ENCODE data around the gene DARS2.
A peak's percentile ranks its signal among the peaks of the same experiment; 100 is the strongest.

The DARS2 gene

GRCh38 chr1:173862769-173863223 is 38.3 kb downstream of the DARS2 start:
- WGBS (ENCODE audit: extremely low coverage, insufficient coverage, low lambda C conversion rate), result no CpG with 5 or more reads among the region's 8 CpGs
- H3K18ac ChIP-seq (ENCODE audit: low read length), result no peak overlapping the region
- no peaks in the 10 kb centered on the region for H3K4me1 ChIP-seq (ENCODE audit: control insufficient read depth, low read depth, low read length)
- no peak overlapping the region for H2BK15ac ChIP-seq (replicated peaks; ENCODE audit: low read depth)
- H3K4me3 ChIP-seq (ENCODE audit: low read length), result no peak overlapping the region
- H3K4me2 ChIP-seq (ENCODE audit: low read length), result no peak overlapping the region
- H3K4ac ChIP-seq (ENCODE audit: low read depth, low read length), result no peak overlapping the region
- peaks cover 18% of the 10 kb centered on the region for H3K36me3 ChIP-seq (ENCODE audit: control insufficient read depth, insufficient read depth, low read length)
- H3K27ac ChIP-seq (ENCODE audit: low read depth, low read length), result peak overlapping the region; percentile 7
- H3K23ac ChIP-seq (ENCODE audit: low read length), result no peak overlapping the region
- no peaks in the 10 kb centered on the region for H3K79me1 ChIP-seq (ENCODE audit: low read length)
- H2BK5ac ChIP-seq (ENCODE audit: low read length), result no peak overlapping the region
- H3K9ac ChIP-seq (ENCODE audit: low read length), result no peak overlapping the region
- H3K27me3 ChIP-seq (ENCODE audit: insufficient read depth, low read length, poor library complexity), result no peaks in the 10 kb centered on the region
- no peak overlapping the region for H2BK120ac ChIP-seq (ENCODE audit: low read depth, low read length)
- peaks cover 29% of the 10 kb centered on the region for H3K79me2 ChIP-seq (ENCODE audit: control insufficient read depth, insufficient read depth, low read length)
- H2AK5ac ChIP-seq (ENCODE audit: low read length), result no peak overlapping the region
- no peak overlapping the region for H4K8ac ChIP-seq (ENCODE audit: low read depth, low read length)
- DNase-seq, result peak; percentile 55
- H3K56ac ChIP-seq (ENCODE audit: low read length), result no peak overlapping the region
- H4K5ac ChIP-seq (ENCODE audit: low read length), result no peak overlapping the region

- peak overlapping the region; percentile 92 for H3K9ac ChIP-seq (ENCODE audit: low read length)
- no peak overlapping the region for H4K5ac ChIP-seq (ENCODE audit: low read length)
- H3K36me3 ChIP-seq (ENCODE audit: control insufficient read depth, insufficient read depth, low read length), result peaks cover 18% of the 10 kb centered on the region
- H2BK5ac ChIP-seq (ENCODE audit: low read length), result no peak overlapping the region
- peaks cover 29% of the 10 kb centered on the region for H3K79me2 ChIP-seq (ENCODE audit: control insufficient read depth, insufficient read depth, low read length)
- no peak overlapping the region for H3K4ac ChIP-seq (ENCODE audit: low read depth, low read length)
- no peak overlapping the region for H2BK15ac ChIP-seq (replicated peaks; ENCODE audit: low read depth)
- no peak overlapping the region for H4K8ac ChIP-seq (ENCODE audit: low read depth, low read length)
- no peak for DNase-seq
- H3K56ac ChIP-seq (ENCODE audit: low read length), result no peak overlapping the region
- H3K27me3 ChIP-seq (ENCODE audit: insufficient read depth, low read length, poor library complexity), result no peaks in the 10 kb centered on the region
- H3K4me3 ChIP-seq (ENCODE audit: low read length), result no peak overlapping the region
- H3K23ac ChIP-seq (ENCODE audit: low read length), result no peak overlapping the region
- no peaks in the 10 kb centered on the region for H3K4me1 ChIP-seq (ENCODE audit: control insufficient read depth, low read depth, low read length)
- no peak overlapping the region for H3K4me2 ChIP-seq (ENCODE audit: low read length)
- no peak overlapping the region for H2AK5ac ChIP-seq (ENCODE audit: low read length)
- no peaks in the 10 kb centered on the region for H3K79me1 ChIP-seq (ENCODE audit: low read length)
- H2BK120ac ChIP-seq (ENCODE audit: low read depth, low read length), result no peak overlapping the region
- no peak overlapping the region for H3K27ac ChIP-seq (ENCODE audit: low read depth, low read length)
- H3K18ac ChIP-seq (ENCODE audit: low read length), result no peak overlapping the region
Observed at GRCh38 chr1:173863224-173864161, 39.0 kb downstream of the DARS2 start.

- H4K8ac ChIP-seq (ENCODE audit: low read depth, low read length), result peak overlapping the region; percentile 65
- no peak overlapping the region for H2AK5ac ChIP-seq (ENCODE audit: low read length)
- H3K18ac ChIP-seq (ENCODE audit: low read length), result no peak overlapping the region
- H4K5ac ChIP-seq (ENCODE audit: low read length), result no peak overlapping the region
- no peak for DNase-seq
- no peak overlapping the region for H3K27ac ChIP-seq (ENCODE audit: low read depth, low read length)
- no peak overlapping the region for H3K4ac ChIP-seq (ENCODE audit: low read depth, low read length)
- H3K56ac ChIP-seq (ENCODE audit: low read length), result peak overlapping the region; percentile 81
- H3K79me1 ChIP-seq (ENCODE audit: low read length), result no peaks in the 10 kb centered on the region
- H3K4me2 ChIP-seq (ENCODE audit: low read length), result peak overlapping the region; percentile 25
- H3K23ac ChIP-seq (ENCODE audit: low read length), result no peak overlapping the region
- no peak overlapping the region for H2BK5ac ChIP-seq (ENCODE audit: low read length)
- H3K27me3 ChIP-seq (ENCODE audit: insufficient read depth, low read length, poor library complexity), result no peaks in the 10 kb centered on the region
- peaks cover 30% of the 10 kb centered on the region for H3K79me2 ChIP-seq (ENCODE audit: control insufficient read depth, insufficient read depth, low read length)
- H3K4me3 ChIP-seq (ENCODE audit: low read length), result peak overlapping the region; percentile 3
- WGBS (ENCODE audit: extremely low coverage, insufficient coverage, low lambda C conversion rate), result no CpG with 5 or more reads among the region's 5 CpGs
- H3K4me1 ChIP-seq (ENCODE audit: control insufficient read depth, low read depth, low read length), result no peaks in the 10 kb centered on the region
- H3K36me3 ChIP-seq (ENCODE audit: control insufficient read depth, insufficient read depth, low read length), result peaks cover 18% of the 10 kb centered on the region
- no peak overlapping the region for H2BK15ac ChIP-seq (replicated peaks; ENCODE audit: low read depth)
- peak overlapping the region; percentile 92 for H3K9ac ChIP-seq (ENCODE audit: low read length)
- H2BK120ac ChIP-seq (ENCODE audit: low read depth, low read length), result no peak overlapping the region
Observed at GRCh38 chr1:173864179-173864867, 39.9 kb downstream of the DARS2 start.

DNA sequence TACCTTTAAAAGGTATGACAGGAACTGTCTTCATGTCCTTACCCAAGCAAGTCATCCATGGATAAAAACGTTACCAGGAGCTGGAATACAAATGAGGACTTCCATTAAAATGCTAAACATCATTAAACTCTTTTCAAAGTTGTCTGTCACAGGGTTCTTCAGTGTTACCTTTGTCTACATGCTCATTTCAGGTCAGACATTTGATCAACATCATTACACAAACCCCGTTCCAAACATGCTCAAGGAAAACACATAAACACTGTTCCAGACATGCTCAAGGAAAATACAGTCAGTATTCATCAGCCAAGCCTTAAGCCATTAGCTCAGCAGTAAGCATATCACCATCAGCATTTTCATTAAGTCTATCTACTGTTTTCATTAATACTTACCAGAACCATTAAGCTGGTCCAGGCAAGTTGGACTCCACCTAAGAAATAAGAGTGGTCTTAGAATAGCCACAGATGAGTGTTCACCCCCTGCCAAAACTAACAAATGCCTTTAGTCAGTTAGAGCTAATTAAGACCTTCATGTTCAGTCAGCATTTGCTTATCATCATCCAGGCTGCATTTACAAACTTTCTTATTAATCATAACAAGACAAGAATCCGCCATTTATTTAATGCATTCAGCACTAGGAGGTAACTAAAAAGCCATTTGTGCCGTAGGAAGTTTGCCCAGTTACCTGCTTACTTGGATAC is 41.1 kb downstream of the DARS2 start:
- Histone ChIP-seq H3K79me1 (ENCODE audit: low read length) (peaks cover 5% of the 10 kb centered on the region), H4K5ac (ENCODE audit: low read length) (no peak overlapping the region), H2BK120ac (ENCODE audit: low read depth, low read length) (no peak overlapping the region), H3K56ac (ENCODE audit: low read length) (peak overlapping the region; percentile 84), H2BK5ac (ENCODE audit: low read length) (no peak overlapping the region), H4K8ac (ENCODE audit: low read depth, low read length) (no peak overlapping the region), H3K27me3 (ENCODE audit: insufficient read depth, low read length, poor library complexity) (no peaks in the 10 kb centered on the region), H3K27ac (ENCODE audit: low read depth, low read length) (no peak overlapping the region), H3K23ac (ENCODE audit: low read length) (no peak overlapping the region), H3K4me3 (ENCODE audit: low read length) (peak overlapping the region; percentile 81), H2AK5ac (ENCODE audit: low read length) (no peak overlapping the region), H3K36me3 (ENCODE audit: control insufficient read depth, insufficient read depth, low read length) (peaks cover 18% of the 10 kb centered on the region), H3K4me2 (ENCODE audit: low read length) (peak overlapping the region; percentile 51), H3K79me2 (ENCODE audit: control insufficient read depth, insufficient read depth, low read length) (peaks cover 35% of the 10 kb centered on the region), H3K18ac (ENCODE audit: low read length) (no peak overlapping the region), H3K9ac (ENCODE audit: low read length) (peak overlapping the region; percentile 92), H3K4ac (ENCODE audit: low read depth, low read length) (no peak overlapping the region), H2BK15ac (replicated peaks; ENCODE audit: low read depth) (no peak overlapping the region), H3K4me1 (ENCODE audit: control insufficient read depth, low read depth, low read length) (no peaks in the 10 kb centered on the region)
- DNase-seq, result no peak
- no CpG with 5 or more reads among the region's 4 CpGs for WGBS (ENCODE audit: extremely low coverage, insufficient coverage, low lambda C conversion rate)

DNA sequence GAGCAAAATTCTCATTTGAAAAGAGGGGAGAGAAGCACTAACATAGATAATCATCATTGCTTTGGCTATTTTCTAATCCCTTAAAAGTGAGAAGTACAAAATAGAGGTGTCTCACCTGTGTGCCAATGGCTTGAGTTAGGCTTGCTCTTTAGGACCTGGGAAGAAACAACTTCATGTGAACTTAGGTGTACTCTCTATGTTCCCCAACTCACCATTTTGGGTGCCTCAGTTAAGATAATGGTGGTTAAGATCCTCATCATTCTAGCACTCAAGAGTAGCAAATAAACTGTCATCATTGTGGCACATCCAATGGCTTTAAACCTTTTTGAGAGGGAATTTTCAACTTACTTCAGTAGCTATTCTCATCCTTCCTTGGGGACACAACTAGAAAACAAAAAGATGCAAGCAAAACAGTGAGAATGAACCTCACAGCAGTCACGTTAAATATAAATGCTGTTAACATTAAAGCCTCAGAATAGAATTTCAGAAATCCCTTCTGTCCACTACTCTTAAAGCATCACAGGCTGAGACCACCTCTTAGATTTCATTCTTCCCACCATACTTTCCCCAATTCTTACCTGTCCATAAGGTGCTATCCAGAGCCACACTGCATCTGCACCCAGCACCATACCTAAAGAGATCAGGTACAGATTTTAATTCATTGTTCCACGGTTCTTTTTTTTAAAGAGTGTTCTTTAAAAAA is 42.1 kb downstream of the DARS2 start:
- Histone ChIP-seq H3K4me2 (ENCODE audit: low read length) (peak overlapping the region; percentile 84), H4K5ac (ENCODE audit: low read length) (no peak overlapping the region), H2AK5ac (ENCODE audit: low read length) (no peak overlapping the region), H3K56ac (ENCODE audit: low read length) (peak overlapping the region; percentile 96), H2BK5ac (ENCODE audit: low read length) (no peak overlapping the region), H3K23ac (ENCODE audit: low read length) (peak overlapping the region; percentile 29), H3K9ac (ENCODE audit: low read length) (peak overlapping the region; percentile 92), H2BK120ac (ENCODE audit: low read depth, low read length) (no peak overlapping the region), H3K36me3 (ENCODE audit: control insufficient read depth, insufficient read depth, low read length) (peaks cover 18% of the 10 kb centered on the region), H3K4ac (ENCODE audit: low read depth, low read length) (no peak overlapping the region), H3K18ac (ENCODE audit: low read length) (peak overlapping the region; percentile 35), H3K79me2 (ENCODE audit: control insufficient read depth, insufficient read depth, low read length) (peaks cover 37% of the 10 kb centered on the region), H3K79me1 (ENCODE audit: low read length) (peaks cover 9% of the 10 kb centered on the region), H4K8ac (ENCODE audit: low read depth, low read length) (no peak overlapping the region), H2BK15ac (replicated peaks; ENCODE audit: low read depth) (no peak overlapping the region), H3K4me3 (ENCODE audit: low read length) (peak overlapping the region; percentile 81), H3K4me1 (ENCODE audit: control insufficient read depth, low read depth, low read length) (no peaks in the 10 kb centered on the region), H3K27me3 (ENCODE audit: insufficient read depth, low read length, poor library complexity) (no peaks in the 10 kb centered on the region), H3K27ac (ENCODE audit: low read depth, low read length) (peak overlapping the region; percentile 36)
- no peak for DNase-seq
- WGBS (ENCODE audit: extremely low coverage, insufficient coverage, low lambda C conversion rate), result no CpG with 5 or more reads among the region's 2 CpGs
